MCF 10A (cell line): ENCODE data around the gene RUBCNL. TPM values are rescaled to one million over a fixed set of nuclear protein-coding genes. Genes with fewer than 3 reads are reported as not detected.
A peak's percentile ranks its signal among the peaks of the same experiment; 100 is the strongest.

Experiments used
- BruUV-seq: library from RNA; stranded (reverse); fragments of 400-500 nt; replicated peaks from 2 replicates; lab custom pipeline; 2021; lab: Mats Ljungman, UMichigan
- CTCF ChIA-PET: fragments of 300-600 bp; sonication (Branson Sonifier 250); formaldehyde crosslinking; extraction: SDS; loops from one replicate; lab custom pipeline; 2021; ENCODE audit warnings: antibody characterized with exemption, inconsistent platforms; lab: Yijun Ruan, JAX
- POLR2A ChIA-PET: fragments of 300-600, 350-650 bp; sonication (Branson Sonifier 250); formaldehyde crosslinking; extraction: SDS; loops from one replicate; lab custom pipeline; 2020; ENCODE audit warnings: antibody characterized with exemption, inconsistent platforms; lab: Yijun Ruan, JAX
- DNase-seq: peaks from one replicate; pipeline ENCODE4 v3.0.0-alpha.2; 2018; ENCODE audit not compliant: unreplicated experiment
- H3K27ac Mint-ChIP-seq: one replicate; pipeline ENCODE4 v1.8.0; 2022; ENCODE audit warnings: mild to moderate bottlenecking, low read depth, mixed read lengths; ENCODE audit not compliant: unreplicated experiment
- H3K27me3 Mint-ChIP-seq: one replicate; pipeline ENCODE4 v1.8.0; 2022; ENCODE audit warnings: mixed read lengths; ENCODE audit not compliant: insufficient read depth, unreplicated experiment
- H3K36me3 Mint-ChIP-seq: one replicate; pipeline ENCODE4 v1.8.0; 2022; ENCODE audit warnings: mild to moderate bottlenecking, moderate library complexity, mixed read lengths; ENCODE audit not compliant: insufficient read depth, unreplicated experiment
- H3K4me1 Mint-ChIP-seq: one replicate; pipeline ENCODE4 v1.8.0; 2022; ENCODE audit warnings: mixed read lengths; ENCODE audit not compliant: insufficient read depth, unreplicated experiment
- H3K4me3 Mint-ChIP-seq: one replicate; pipeline ENCODE4 v1.8.0; 2022; ENCODE audit warnings: mild to moderate bottlenecking, moderate library complexity, mixed read lengths; ENCODE audit not compliant: unreplicated experiment
- H3K9me3 Mint-ChIP-seq: one replicate; pipeline ENCODE4 v1.8.0; 2022; ENCODE audit warnings: mixed read lengths; ENCODE audit not compliant: unreplicated experiment
- intact Hi-C: fragments of 100-400 bp; cut with micrococcal nuclease; formaldehyde crosslinking; loops from 2 replicates; pipeline ENCODE4 v1.14.1; 2022
- total RNA-seq: library from RNA; stranded (reverse); gene quantifications from 2 replicates; pipeline ENCODE4 v1.2.3, GENCODE V29; 2022
- TF ChIP-seq, protein P1 (sequence below): fragments of 200-600 bp; IDR thresholded peaks from one replicate; pipeline ENCODE4 v1.8.0; 2022; ENCODE audit warnings: antibody characterized with exemption, mild to moderate bottlenecking; ENCODE audit not compliant: unreplicated experiment

Gene RUBCNL
- total RNA-seq, 1 experiment from 2014 or later, result 0.37 TPM

DNA sequence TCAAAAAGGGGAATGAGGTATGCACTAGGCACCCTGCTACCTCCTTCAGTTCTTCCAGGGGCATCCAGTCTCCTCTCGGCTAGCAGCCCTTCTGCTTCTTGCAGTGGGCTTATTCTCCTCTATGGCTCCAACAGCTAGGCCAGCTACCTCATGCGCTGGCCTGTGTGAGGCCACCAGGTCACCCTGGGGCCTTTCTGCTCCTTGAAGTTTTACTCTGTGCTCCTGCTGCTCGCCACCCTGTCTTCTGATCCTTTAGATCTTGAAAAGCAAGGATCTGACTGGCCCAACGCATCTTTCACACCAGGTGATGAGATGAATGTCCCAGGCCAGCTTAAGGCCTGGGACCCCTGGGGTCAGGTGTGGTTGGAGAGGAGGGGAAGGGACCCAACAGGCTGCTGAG lies 66.2 kb downstream of the RUBCNL start:
- Mint-ChIP-seq H3K27ac (no peak overlapping the region), H3K4me3 (no peak overlapping the region), H3K27me3 (no peaks in the 10 kb centered on the region), H3K36me3 (no peaks in the 10 kb centered on the region), H3K4me1 (peaks cover 7% of the 10 kb centered on the region), H3K9me3 (no peaks in the 10 kb centered on the region)
- TF ChIP-seq, protein P1, sequence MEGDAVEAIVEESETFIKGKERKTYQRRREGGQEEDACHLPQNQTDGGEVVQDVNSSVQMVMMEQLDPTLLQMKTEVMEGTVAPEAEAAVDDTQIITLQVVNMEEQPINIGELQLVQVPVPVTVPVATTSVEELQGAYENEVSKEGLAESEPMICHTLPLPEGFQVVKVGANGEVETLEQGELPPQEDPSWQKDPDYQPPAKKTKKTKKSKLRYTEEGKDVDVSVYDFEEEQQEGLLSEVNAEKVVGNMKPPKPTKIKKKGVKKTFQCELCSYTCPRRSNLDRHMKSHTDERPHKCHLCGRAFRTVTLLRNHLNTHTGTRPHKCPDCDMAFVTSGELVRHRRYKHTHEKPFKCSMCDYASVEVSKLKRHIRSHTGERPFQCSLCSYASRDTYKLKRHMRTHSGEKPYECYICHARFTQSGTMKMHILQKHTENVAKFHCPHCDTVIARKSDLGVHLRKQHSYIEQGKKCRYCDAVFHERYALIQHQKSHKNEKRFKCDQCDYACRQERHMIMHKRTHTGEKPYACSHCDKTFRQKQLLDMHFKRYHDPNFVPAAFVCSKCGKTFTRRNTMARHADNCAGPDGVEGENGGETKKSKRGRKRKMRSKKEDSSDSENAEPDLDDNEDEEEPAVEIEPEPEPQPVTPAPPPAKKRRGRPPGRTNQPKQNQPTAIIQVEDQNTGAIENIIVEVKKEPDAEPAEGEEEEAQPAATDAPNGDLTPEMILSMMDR, result no peak
- ChIA-PET CTCF (interaction anchor here (0.7 to 2.0 kb wide), 16 partner anchors 8 to 693 kb away, joined by 3 to 8 read pairs (median 5); partner anchors contain the start of gene RUBCNL), POLR2A (no interaction called here)
- no peak for DNase-seq
- no TSS peak for BruUV-seq
- intact Hi-C loops, result loop anchor here (1.0 to 2.0 kb wide), 5 partner anchors 66 to 698 kb away; partner anchors contain the start of gene RUBCNL

DNA sequence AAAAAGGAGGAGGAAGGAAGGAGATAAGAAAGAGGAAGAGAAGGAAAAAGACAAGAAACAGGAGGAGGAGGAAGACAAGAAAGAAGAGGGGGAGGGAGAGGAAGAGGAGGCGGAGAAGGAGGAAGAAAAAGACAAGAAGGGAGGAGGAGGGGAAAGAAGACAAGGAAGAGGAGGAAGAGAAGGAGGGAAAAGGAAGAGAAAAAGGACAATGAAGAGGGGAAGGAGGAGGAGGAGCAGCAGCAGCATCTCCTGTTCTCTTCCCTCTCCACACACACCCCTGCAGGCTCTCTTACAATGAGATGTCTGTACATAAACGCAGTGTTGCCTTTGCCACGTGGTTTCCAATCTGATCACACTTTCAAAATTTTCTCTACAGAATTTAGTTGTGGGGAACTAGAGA lies 66.6 kb downstream of the RUBCNL start:
- DNase-seq, result no peak
- no TSS peak for BruUV-seq
- intact Hi-C loops, result loop anchor here (2.0 kb wide), 1 partner anchor 698 kb away; no protein-coding TSS in a partner anchor
- Mint-ChIP-seq H3K9me3 (peaks cover 2% of the 10 kb centered on the region), H3K27me3 (no peaks in the 10 kb centered on the region), H3K4me1 (peaks cover 11% of the 10 kb centered on the region), H3K4me3 (no peak overlapping the region), H3K36me3 (no peaks in the 10 kb centered on the region), H3K27ac (no peak overlapping the region)
- ChIA-PET POLR2A (interaction anchor here (0.7 kb wide), 1 partner anchor 10 kb away, joined by 3 read pairs; no protein-coding TSS in a partner anchor), CTCF (interaction anchor here (0.6 to 2.0 kb wide), 9 partner anchors 8 to 692 kb away, joined by 3 to 8 read pairs (median 6); no protein-coding TSS in a partner anchor)
- TF ChIP-seq, protein P1, result no peak

DNA sequence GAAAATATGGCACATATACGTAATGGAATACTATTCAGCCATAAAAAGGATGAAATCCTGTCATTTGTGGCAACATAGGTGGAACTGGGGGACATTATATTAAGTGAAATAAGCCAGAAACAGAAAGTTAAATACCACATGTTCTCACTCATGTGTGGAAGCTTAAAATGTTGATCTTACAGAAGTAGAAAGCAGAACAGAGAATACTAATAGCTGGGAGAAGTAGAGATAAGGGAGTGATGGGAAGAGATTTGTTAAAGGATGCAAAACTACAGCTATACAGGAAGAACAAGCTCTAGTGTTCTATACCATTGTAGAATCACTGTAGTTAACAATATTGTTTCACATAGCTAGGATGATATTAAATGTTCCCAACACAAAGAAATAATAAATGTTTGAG lies 68.1 kb downstream of the RUBCNL start:
- no peak overlapping the region for H3K4me3 Mint-ChIP-seq
- TF ChIP-seq, protein P1, result no peak
- no peak overlapping the region for H3K27ac Mint-ChIP-seq
- POLR2A ChIA-PET, result no interaction called here
- H3K36me3 Mint-ChIP-seq, result no peaks in the 10 kb centered on the region
- intact Hi-C loops, result loop anchor here (5.0 to 10.0 kb wide), 2 partner anchors 172 to 394 kb away; no protein-coding TSS in a partner anchor
- peaks cover 13% of the 10 kb centered on the region for H3K9me3 Mint-ChIP-seq
- H3K4me1 Mint-ChIP-seq, result peaks cover 16% of the 10 kb centered on the region
- DNase-seq, result no peak
- no peaks in the 10 kb centered on the region for H3K27me3 Mint-ChIP-seq
- CTCF ChIA-PET, result interaction anchor here (0.6 kb wide), 2 partner anchors 312 to 1919 kb away, joined by 3 read pairs; no protein-coding TSS in a partner anchor
- no TSS peak for BruUV-seq

DNA sequence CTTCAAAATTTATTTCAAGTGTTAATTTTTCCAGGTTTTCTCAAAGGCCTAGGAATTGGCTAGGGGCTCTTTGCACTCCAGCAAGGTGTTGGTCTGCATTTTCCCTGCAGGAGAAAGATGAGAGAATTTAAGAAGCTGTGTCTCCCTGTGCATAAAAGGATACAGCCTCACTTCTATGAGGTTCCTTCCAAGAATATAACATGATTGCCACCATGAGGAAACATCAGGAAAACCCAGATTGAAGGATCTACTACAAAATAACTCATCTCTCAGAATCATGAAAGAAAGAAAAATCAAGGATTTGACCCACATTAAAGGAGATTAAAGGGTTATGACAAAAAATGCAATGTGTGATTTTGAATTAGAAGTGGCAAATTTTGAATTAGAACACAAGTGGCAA lies 69.9 kb downstream of the RUBCNL start:
- Mint-ChIP-seq H3K27ac (no peak overlapping the region), H3K4me3 (no peak overlapping the region), H3K9me3 (peaks cover 18% of the 10 kb centered on the region), H3K4me1 (peaks cover 16% of the 10 kb centered on the region), H3K36me3 (no peaks in the 10 kb centered on the region), H3K27me3 (no peaks in the 10 kb centered on the region)
- intact Hi-C loops, result loop anchor here (1.0 to 10.0 kb wide), 3 partner anchors 170 to 510 kb away; no protein-coding TSS in a partner anchor
- no peak for DNase-seq
- BruUV-seq, result no TSS peak
- POLR2A ChIA-PET, result no interaction called here
- TF ChIP-seq, protein P1, result peak; percentile 17
- CTCF ChIA-PET, result interaction anchor here (0.7 to 0.8 kb wide), 2 partner anchors 9 to 1341 kb away, joined by 3 to 4 read pairs; no protein-coding TSS in a partner anchor
